MM.1S (cell line): Measurements from ENCODE around the gene SRRD.

Source experiments
- CTCF ChIP-seq: fragments of 300-600 bp; sonication (generic); IDR thresholded peaks from 2 replicates; pipeline ENCODE4 v1.5.1; 2016; ENCODE audit warnings: antibody characterized with exemption, low read length, mixed read lengths
- EZH2 ChIP-seq: fragments of 300-600 bp; sonication (generic); optimal IDR thresholded peaks from 2 replicates; pipeline ENCODE3; 2017; ENCODE audit warnings: low read depth, mild to moderate bottlenecking, antibody characterized with exemption, low read length, mixed read lengths
- EZH2phosphoT487 ChIP-seq: fragments of 300-600 bp; sonication (generic); IDR thresholded peaks from 2 replicates; pipeline ENCODE4 v1.6.1; 2018; ENCODE audit warnings: antibody characterized with exemption, low read length

GRCh38 chr22:26540119-26540518, 56.4 kb downstream of the SRRD start:
- TF ChIP-seq CTCF = no peak
- TF ChIP-seq EZH2phosphoT487 = no peak
- TF ChIP-seq EZH2 = no peak
